HPDE6-E6E7 (cell line): ENCODE results near the gene SIRT6.
"Not testable (repeated sequence)": the region's sequence is repeated elsewhere in the genome, so short reads cannot be mapped to it uniquely, and the experiment has no call there.

Experiments used
- DNase-seq: peaks from one replicate; pipeline ENCODE4 v3.0.0; 2011; ENCODE audit warnings: missing footprints; ENCODE audit errors: extremely low spot score

The SIRT6 gene

DNA sequence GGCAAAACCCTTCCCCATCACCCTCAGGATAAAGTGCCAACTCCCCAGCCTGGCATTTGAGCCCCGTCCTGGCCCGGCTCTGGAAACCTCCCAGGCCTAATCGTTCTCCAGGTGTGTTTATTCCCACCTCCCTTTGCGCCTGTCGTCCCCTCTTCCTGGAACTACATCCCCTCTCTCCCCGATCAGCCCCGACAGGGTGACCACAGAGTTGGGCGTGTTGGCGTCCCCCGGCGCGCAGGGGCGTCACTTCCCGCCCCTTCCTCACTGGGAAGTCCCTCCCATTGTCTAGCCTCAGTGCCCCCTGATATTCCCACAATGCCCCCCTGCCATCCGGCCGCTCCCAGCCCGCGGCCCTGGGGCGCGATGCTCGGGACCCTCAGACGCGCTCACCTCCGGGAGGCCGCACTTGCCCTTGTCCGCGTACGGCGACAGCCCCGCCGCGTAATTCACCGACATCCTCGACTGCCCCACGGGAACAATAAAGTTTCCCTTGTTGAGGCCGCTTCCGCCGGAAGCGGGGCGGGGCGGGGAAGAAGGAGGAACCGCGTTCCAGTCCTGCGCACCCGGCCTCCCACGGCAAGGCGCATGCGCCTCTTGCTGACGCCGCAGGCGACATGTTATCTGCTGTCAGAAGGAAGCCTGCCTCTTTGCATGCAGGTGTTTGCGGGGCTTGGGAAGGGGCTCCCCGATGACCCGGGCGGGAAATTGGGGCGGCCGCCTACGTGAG lies at the start of gene SIRT6, which contains the start of gene ANKRD24:
TSS of gene SIRT6 (minus strand) at position 480 of the 727 bp plus-strand sequence. CDS start at position 456, 24 bp downstream.
TSS of gene ANKRD24 (plus strand) at position 606 of the 727 bp plus-strand sequence. CDS start 3,737 bp downstream, outside the sequence.
- peak; percentile 97 for DNase-seq

GRCh38 chr19:4232139-4232538 lies 49.8 kb upstream of the SIRT6 start:
- DNase-seq: not testable (repeated sequence)

- DNase-seq: not testable (repeated sequence)
Measured at GRCh38 chr19:4231521-4231920, 49.2 kb upstream of the SIRT6 start.

GRCh38 chr19:4230237-4230636 lies 47.9 kb upstream of the SIRT6 start:
- not testable (repeated sequence) for DNase-seq

- no peak for DNase-seq
Measured at GRCh38 chr19:4229179-4229931, 47.0 kb upstream of the SIRT6 start, which contains the start of gene EBI3. EBI3 (plus strand) TSS chr19:4229523; CDS start chr19:4229551, 28 bp downstream.

GRCh38 chr19:4228765-4229178 lies 46.4 kb upstream of the SIRT6 start:
- DNase-seq: no peak

- no peak for DNase-seq
Measured at GRCh38 chr19:4227771-4228170, 45.4 kb upstream of the SIRT6 start.

DNA sequence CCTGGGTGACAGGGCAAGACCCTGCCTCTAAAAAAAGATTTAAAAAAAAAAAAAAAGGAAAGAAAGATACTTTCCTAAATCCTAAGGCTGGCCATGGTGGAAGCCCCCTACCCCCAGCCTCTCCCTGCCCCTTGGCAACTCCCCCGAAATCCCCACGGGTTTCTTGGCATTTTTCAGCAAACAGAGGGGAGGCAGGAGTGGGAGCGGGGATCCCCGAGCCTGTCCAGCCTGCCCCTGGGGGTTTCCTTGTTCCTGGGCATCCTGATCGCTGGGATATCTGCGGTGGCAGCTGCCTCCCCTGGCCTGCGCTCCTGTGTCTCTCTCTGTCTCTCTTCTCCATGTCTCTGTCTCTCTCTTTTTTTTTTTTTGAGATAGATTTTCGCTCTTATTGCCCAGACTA lies 43.5 kb upstream of the SIRT6 start:
- DNase-seq: no peak

GRCh38 chr19:4224470-4224869 lies 42.1 kb upstream of the SIRT6 start:
- no peak for DNase-seq

DNA sequence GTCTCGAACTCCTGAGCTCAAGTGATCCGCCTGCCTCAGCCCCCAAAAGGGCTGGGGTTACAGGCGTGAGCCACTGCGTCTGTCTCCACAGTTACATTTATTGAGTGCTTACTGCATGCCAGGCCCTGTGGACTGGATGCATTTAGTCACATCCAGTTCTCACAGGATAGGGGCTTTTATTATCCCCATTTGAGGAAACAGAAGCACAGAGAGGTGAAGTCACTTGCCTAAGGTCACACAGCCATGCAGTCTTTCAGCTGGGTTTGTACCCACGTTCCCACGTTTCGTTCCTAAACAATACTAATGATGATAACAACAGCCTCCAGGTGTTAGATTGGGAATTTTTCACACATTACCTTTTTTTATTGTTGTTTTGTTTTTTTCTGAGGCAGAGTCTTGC lies 37.8 kb upstream of the SIRT6 start:
- no peak for DNase-seq

DNA sequence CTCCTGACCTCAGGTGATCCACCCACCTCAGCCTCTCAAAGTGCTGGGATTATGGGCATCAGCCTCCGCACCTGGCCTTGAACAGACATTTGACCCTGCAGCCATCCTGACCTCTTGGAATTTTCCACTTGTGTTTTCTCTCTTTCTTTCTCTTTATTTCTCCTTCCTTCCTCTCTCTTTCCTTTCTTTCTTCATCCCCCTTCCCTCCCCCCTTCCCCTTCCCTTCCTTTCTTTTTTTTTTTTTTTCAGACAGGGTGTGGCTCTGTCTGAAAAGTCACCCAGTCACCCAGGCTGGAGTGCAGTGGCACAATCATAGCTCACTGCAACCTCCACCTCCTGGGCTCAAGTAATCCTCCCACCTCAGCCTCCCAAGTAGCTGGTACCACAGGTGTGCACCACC lies 36.2 kb upstream of the SIRT6 start:
- DNase-seq: not testable (repeated sequence)

DNA sequence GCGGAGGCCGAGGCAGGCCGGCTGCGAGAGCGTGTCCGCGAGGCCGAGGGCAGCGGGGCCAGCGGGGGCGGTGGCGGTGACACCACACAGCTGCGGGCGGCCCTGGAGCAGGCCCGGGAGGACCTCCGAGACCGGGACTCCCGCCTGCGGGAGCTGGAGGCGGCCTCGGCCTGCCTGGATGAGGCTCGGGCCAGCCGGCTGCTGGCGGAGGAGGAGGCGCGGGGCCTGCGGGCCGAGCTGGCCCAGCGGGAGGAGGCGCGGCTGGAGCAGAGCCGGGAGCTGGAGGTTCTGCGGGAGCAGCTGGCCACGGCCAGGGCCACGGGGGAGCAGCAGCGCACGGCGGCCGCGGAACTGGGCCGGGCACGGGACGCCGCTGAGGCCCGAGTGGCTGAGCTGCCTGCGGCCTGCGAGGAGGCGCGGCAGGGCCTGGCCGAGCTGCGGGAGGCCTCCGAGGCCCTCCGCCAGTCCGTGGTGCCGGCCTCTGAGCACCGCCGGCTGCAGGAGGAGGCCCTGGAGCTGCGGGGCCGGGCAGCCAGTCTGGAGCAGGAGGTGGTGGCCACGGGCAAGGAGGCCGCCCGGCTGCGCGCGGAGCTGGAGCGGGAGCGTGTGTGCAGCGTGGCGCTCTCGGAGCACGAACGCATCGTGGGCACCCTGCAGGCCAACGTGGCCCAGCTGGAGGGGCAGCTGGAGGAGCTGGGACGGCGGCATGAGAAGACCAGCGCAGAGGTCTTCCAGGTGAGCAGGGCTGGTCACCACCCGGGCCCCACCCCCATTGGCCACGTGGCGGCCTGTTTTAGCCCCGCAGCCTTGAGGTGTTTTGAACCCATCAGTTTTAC lies 35.3 kb upstream of the SIRT6 start:
- no peak for DNase-seq

- no peak for DNase-seq
Measured at GRCh38 chr19:4216846-4217245, 34.5 kb upstream of the SIRT6 start.

DNA sequence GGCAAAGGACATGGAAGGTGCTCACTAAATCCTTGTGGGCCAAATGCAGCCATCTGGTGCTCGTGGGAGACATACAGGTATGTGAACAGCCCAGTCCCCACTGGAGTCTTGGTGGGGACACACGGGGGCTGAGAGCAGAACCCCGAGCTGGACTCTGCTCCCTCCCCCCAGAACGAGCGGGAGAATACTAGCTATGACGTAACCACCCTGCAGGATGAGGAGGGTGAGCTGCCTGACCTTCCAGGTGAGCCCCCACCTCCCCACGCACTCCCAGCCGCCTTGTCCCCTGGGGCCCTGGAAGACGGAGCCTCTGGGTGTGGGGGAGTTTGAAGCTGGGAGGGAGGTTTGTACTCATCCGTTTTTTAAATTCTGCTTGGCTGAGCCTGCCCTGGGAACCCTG lies 33.4 kb upstream of the SIRT6 start:
- no peak for DNase-seq

DNA sequence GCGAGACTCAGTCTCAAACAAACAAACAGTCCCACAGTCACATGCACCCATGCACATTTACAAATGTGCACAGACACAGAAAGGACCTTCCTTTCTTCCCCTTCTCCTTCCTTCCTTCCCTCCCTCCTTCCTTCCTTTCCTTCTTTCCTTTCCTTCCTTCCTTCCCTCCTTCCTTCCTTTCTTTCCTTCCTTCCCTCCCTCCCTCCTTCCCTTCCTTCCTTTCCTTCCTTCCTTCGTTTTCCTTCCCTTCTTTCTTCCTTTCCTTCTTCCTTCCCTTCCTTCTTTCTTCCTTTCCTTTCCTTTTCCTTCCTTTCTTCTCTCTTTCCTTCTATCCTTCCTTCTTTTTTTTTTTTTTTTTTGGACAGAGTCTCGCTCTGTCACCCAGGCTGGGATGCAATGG lies 30.8 kb upstream of the SIRT6 start:
- no peak for DNase-seq

DNA sequence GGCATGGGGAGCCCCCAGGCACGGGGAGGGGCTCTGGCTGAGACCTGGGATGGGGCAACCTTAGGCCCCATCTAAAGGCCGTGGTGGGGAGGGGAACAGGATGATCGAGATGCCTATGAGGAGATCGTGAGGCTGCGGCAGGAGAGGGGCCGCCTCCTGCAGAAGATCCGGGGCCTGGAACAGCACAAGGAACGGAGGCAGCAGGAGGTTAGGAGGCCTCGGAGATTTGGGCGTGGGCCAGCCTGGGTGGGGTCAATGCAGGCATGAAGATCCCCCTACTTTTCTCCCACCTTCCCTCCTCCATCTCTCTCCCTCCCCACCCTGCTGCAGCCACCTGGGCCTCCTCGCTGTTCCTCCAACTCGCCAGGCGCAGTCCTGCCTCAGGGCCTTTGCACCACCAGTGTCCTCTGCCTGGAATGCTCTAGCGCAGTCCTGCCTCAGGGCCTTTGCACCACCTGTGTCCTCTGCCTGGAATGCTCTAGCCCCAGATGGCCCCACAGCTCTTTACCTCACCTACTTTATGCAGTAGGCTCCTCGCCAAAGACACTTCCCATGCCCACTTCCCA lies 27.9 kb upstream of the SIRT6 start:
- DNase-seq: no peak

- no peak for DNase-seq
Measured at GRCh38 chr19:4208385-4209094, 26.2 kb upstream of the SIRT6 start.

DNA sequence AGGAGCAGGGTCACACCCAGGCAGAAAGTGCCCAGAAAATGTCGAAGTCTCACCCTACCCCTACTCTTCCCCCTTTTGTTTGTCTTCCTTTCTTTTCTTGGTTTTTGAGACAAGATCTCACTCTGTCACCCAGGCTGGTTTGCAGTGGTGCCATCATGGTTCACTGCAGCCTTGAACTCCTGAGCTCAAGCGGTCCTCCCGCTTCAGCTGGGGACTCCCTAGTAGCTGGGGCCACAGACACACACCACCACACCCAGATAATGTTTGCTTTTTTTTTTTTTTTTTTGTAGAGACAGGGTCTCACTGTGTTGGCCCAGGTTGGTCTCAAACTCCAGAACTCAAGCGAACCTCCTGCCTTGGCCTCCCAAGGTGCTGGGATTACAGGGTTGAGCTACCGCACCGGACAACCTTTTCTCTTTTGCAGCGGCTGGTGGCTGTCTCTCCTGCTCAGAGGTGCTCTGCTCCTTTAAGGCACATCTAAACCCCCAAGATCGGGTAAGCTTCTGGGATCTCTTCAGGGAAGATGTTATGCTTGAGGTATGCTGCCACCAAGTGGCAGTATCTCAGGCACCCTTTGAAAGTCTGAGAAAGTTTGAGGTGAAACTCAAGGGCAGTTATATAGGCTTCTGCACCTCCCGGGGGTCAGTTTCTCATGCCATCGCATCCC lies 24.6 kb upstream of the SIRT6 start:
- DNase-seq: no peak

DNA sequence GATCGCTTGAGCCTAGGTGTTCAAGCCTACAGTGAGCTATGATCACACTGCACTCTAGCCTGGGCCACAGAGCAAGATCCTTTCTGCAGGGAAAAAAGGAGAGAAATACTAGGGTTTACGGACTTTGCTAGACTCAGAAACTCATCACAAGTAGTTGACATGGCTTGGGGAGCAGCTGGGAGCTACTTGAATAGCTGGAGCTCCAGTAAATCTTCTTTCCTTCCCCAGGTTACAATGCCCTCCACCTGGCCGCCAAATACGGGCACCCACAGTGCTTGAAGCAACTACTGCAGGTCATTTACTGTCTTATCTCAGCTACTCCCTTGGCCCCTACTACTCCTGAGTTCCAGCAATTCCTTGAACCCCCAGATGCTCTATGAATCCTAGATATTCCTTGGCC lies 19.4 kb upstream of the SIRT6 start:
- no peak for DNase-seq

DNA sequence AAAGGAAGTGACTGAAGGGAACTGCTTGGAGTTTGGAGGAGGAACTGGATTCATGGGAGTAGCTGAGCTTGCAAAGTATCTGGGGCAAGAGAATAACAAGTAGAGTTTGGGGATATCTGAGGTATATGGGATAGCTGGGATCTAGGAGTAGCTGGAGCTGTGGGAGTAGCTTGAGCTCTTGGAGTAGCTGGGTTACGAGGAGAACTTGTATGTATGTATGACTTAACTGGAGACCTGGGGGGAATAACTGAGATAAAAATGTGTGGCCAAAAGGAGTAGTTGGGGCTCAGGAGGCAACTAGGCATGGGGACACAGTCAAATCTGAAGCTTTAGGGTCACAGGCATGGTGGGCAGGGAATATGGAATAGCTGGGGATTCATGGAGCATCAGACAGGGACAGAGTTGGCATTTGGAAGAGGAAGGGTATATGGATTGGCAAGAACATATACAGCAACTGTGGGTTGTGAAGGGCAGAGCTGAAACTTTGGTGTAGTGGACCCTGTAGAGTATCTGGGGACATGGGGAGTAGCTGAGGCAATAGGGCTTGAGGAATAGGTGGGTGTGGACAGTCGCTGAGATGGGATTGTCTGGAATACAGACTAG lies 18.7 kb upstream of the SIRT6 start:
- DNase-seq: no peak
